Sigmoid colon (tissue), 4 donors: ENCODE results near the gene EXOC6B.

Experiments
- CTCF ChIP-seq, 4 experiments: fragments of 450-650 bp in 3 of 4; fragments of 200-600 bp in 1 of 4; IDR thresholded peaks; one replicate each; pipeline ENCODE4 v1.5.1; 2016 to 2019; ENCODE audit warnings: antibody characterized with exemption in 4 of 4, mild to moderate bottlenecking in 3 of 4, moderate library complexity in 2 of 4
- EP300 ChIP-seq, 4 donors: sonication (generic); formaldehyde crosslinking; IDR thresholded peaks; one replicate each; pipeline ENCODE4 v1.6.1; 2017; ENCODE audit warnings: antibody characterized with exemption in 4 of 4
- POLR2A ChIP-seq, 2 donors: fragments of 450-650 bp; IDR thresholded peaks; one replicate each; pipeline ENCODE4 v1.6.1; 2016; ENCODE audit warnings: antibody characterized with exemption in 2 of 2, mild to moderate bottlenecking in 2 of 2, moderate library complexity in 2 of 2
- POLR2AphosphoS5 ChIP-seq, 4 donors: sonication (generic); formaldehyde crosslinking; IDR thresholded peaks; one replicate each; pipeline ENCODE4 v1.6.1; 2017; ENCODE audit warnings: antibody characterized with exemption in 4 of 4

GRCh38 chr2:72496479-72496878 lies 329.4 kb downstream of the EXOC6B start:
- no peak for TF ChIP-seq CTCF (IDR thresholded peaks at IDR 0.05)
- no peak for TF ChIP-seq POLR2A (IDR thresholded peaks at IDR 0.05)
- TF ChIP-seq POLR2AphosphoS5 (IDR thresholded peaks at IDR 0.05) = no peak
- no peak for TF ChIP-seq EP300 (IDR thresholded peaks at IDR 0.05)
